ENCODE data around the gene LGI1. TPM values are rescaled to one million over a fixed set of nuclear protein-coding genes. Genes with fewer than 3 reads are reported as not detected.

The LGI1 gene
- total RNA-seq, 2 donors from 2014 or later: 0.44 TPM; not detected in 1

GRCh38 chr10:93812659-93813338 is 55.1 kb downstream of the LGI1 start:
- TF ChIP-seq CTCF (IDR thresholded peaks at IDR 0.05): no peak
- no peaks in the 10 kb centered on the region for H3K9me3 ChIP-seq
- no peak overlapping the region for H3K4me3 ChIP-seq
- no peaks in the 10 kb centered on the region for H3K36me3 ChIP-seq
- H3K4me1 ChIP-seq: no peaks in the 10 kb centered on the region
- H3K27ac ChIP-seq: no peak overlapping the region
- H3K27me3 ChIP-seq: no peaks in the 10 kb centered on the region
- DNase-seq (ENCODE audit: low spot score): no peak

GRCh38 chr10:93813507-93814465 is 56.0 kb downstream of the LGI1 start:
- Histone ChIP-seq H3K27ac (no peak overlapping the region), H3K27me3 (no peaks in the 10 kb centered on the region), H3K9me3 (no peaks in the 10 kb centered on the region), H3K4me1 (no peaks in the 10 kb centered on the region), H3K36me3 (no peaks in the 10 kb centered on the region), H3K4me3 (no peak overlapping the region)
- peak; percentile 62 for DNase-seq (ENCODE audit: low spot score)
- TF ChIP-seq CTCF (IDR thresholded peaks at IDR 0.05): peak; percentile 54 to 72

- TF ChIP-seq CTCF (IDR thresholded peaks at IDR 0.05): no peak
- H3K9me3 ChIP-seq: no peaks in the 10 kb centered on the region
- H3K27me3 ChIP-seq: no peaks in the 10 kb centered on the region
- no peaks in the 10 kb centered on the region for H3K36me3 ChIP-seq
- H3K4me1 ChIP-seq: no peaks in the 10 kb centered on the region
- H3K27ac ChIP-seq: no peak overlapping the region
- no peak overlapping the region for H3K4me3 ChIP-seq
- no peak for DNase-seq (ENCODE audit: low spot score)
Observed at GRCh38 chr10:93815304-93816096, 57.8 kb downstream of the LGI1 start.

DNA sequence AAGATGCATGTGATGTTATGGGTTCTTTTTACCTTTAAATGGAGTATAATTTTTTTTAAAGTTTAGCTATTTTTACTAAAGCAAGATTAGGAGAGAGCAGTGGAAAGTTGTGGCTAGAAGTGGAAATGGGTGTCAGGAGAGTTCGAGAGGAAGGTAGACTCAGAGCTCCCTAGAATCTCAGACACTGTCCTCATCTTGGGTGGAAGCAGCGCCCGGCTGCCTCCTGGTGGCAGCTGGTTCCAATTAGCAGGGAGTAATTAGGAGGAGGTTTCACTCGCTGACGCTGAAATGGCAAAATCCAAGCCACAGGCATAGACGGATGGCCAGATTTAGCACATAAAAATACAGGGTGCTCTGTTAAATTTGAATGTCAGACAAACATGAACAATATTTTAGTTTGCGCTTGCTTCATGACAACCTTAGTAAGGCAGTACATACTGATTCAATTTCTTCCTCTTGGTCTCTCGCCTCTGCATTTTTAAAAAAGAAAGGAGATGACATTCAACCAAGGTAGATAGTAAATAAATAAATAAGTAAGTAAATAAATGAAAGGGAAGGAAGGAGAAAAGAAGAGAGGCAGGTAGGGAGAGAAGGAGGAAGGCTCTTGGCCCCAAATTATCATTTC is 58.5 kb downstream of the LGI1 start:
- Histone ChIP-seq H3K27ac (no peak overlapping the region), H3K9me3 (no peaks in the 10 kb centered on the region), H3K36me3 (no peaks in the 10 kb centered on the region), H3K4me3 (no peak overlapping the region), H3K4me1 (no peaks in the 10 kb centered on the region), H3K27me3 (no peaks in the 10 kb centered on the region)
- peak; percentile 84 for DNase-seq (ENCODE audit: low spot score)
- peak; percentile 58 to 77 for TF ChIP-seq CTCF (IDR thresholded peaks at IDR 0.05)

DNA sequence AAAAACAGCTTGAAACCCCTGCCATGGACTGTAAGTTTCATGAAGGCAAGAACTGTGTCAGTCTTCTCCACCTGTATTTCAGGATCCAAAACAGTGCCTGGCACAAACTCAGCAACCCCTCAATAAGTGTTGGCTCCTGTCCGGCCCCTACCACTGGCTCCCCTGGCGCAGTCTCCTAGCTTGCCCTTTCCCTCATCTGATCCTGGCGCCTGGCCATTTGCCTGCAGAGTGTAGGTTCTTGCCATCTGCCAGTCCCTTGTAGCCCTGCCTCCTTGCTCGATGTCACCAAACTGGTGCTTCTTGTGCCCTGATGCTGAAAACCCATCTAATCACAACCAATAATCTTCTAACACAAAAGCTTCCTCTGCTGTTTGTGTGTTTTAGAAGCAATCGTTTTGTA is 60.4 kb downstream of the LGI1 start:
- no peaks in the 10 kb centered on the region for H3K4me1 ChIP-seq
- no peak overlapping the region for H3K4me3 ChIP-seq
- H3K27me3 ChIP-seq: no peaks in the 10 kb centered on the region
- H3K27ac ChIP-seq: no peak overlapping the region
- no peaks in the 10 kb centered on the region for H3K36me3 ChIP-seq
- no peak for DNase-seq (ENCODE audit: low spot score)
- H3K9me3 ChIP-seq: no peaks in the 10 kb centered on the region
- TF ChIP-seq CTCF (IDR thresholded peaks at IDR 0.05): no peak
